Activated CD4-positive, alpha-beta T cell treated with anti-CD3 and anti-CD28 coated beads, Interleukin-10, Interleukin-2, amounts not matched to agents 100 ng/mL and 50 ng/mL, durations not matched to agents 16 hours and 8 hours (primary cell): Measurements from ENCODE around the gene TRPC4.
"Not testable (repeated sequence)": the region's sequence is repeated elsewhere in the genome, so short reads cannot be mapped to it uniquely, and the experiment has no call there.

Source experiments
- DNase-seq: peaks from one replicate; pipeline ENCODE4 v3.0.0-alpha.2; 2020

TRPC4 gene

GRCh38 chr13:37596805-37597204, 272.8 kb downstream of the TRPC4 start:
- no peak for DNase-seq

DNA sequence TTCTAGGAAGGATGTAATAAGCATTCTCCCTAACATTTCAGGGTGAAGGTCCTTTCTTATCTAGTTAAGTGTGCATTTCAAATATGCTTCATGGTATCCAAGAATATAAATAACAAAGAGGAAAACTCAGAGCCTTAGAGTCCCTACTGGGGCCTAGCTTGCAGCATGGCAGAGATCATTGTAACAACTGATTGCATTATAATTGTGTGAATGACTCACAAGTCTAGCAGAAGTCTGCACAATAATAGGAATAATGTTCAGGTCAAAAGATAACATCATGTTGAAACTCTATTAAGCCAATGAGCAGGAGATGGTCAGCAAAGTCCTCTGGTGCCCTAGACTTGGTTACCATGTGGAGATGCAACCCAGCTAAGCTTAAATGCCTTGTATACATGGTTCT, 274.4 kb downstream of the TRPC4 start:
- no peak for DNase-seq

GRCh38 chr13:37594550-37594949, 275.0 kb downstream of the TRPC4 start:
- no peak for DNase-seq

- not testable (repeated sequence) for DNase-seq
These were observed 280.2 kb downstream of the TRPC4 start for GRCh38 chr13:37589381-37589780.

DNA sequence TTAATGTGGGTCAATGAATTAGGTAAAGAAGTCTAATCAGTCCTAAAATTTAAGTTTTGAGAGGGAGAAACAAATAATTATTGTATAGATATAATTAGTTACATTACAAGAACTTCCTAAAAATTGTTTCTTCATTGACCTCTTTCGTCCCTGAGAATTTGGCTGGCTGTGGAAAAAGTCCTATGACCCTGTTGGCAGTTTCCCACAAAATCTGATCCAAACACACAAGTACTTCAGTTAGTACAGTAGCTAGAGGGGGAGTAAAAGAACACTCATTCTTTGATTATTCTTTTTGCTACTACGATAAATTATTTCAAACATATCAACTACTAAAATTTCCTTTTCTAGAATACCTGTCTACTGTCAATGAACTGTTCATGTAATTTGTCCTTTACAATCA, 282.3 kb downstream of the TRPC4 start:
- DNase-seq, result no peak
